Activated CD4-positive, alpha-beta memory T cell treated with anti-CD3 and anti-CD28 coated beads for 36 hours (primary cell): ENCODE data around the gene AMDHD2. TPM values are rescaled to one million over a fixed set of nuclear protein-coding genes. Genes with fewer than 3 reads are reported as not detected.

ENCODE experiments used
- CTCF ChIA-PET: fragments of 350-600 bp; sonication (Branson Sonifier 250); formaldehyde crosslinking; loops from one replicate; lab custom pipeline; 2021; ENCODE audit warnings: antibody characterized with exemption, inconsistent platforms; lab: Charles Lee
- POLR2A ChIA-PET: fragments of 350-600 bp; sonication (Branson Sonifier 250); formaldehyde crosslinking; loops from one replicate; lab custom pipeline; 2021; ENCODE audit warnings: antibody characterized with exemption; lab: Charles Lee
- DNase-seq: peaks from one replicate; pipeline ENCODE4 v3.0.0-alpha.2; 2020
- H3K27ac Mint-ChIP-seq: one replicate; pipeline ENCODE4 v1.8.0; 2021; ENCODE audit warnings: mixed read lengths
- H3K27me3 Mint-ChIP-seq: one replicate; pipeline ENCODE4 v1.8.0; 2021; ENCODE audit warnings: mixed read lengths
- H3K36me3 Mint-ChIP-seq: one replicate; pipeline ENCODE4 v1.8.0; 2021; ENCODE audit warnings: mixed read lengths
- H3K4me1 Mint-ChIP-seq: one replicate; pipeline ENCODE4 v1.8.0; 2021; ENCODE audit warnings: low read depth, mixed read lengths
- H3K4me3 Mint-ChIP-seq: one replicate; pipeline ENCODE4 v1.8.0; 2021; ENCODE audit warnings: mild to moderate bottlenecking, mixed read lengths
- H3K9me3 Mint-ChIP-seq: one replicate; pipeline ENCODE4 v1.8.0; 2021; ENCODE audit warnings: mixed read lengths
- intact Hi-C: fragments of 100-400 bp; cut with micrococcal nuclease; formaldehyde crosslinking; loops from one replicate; pipeline ENCODE4 v1.15.1; 2023
- total RNA-seq, 2 experiments: library from RNA; stranded (reverse); gene quantifications; one replicate each; pipeline ENCODE4 v1.2.3, GENCODE V29; 2021

AMDHD2 gene
- total RNA-seq, 2 experiments from 2014 or later: 28.3 to 30.5 TPM

- intact Hi-C loops: no loop called here
- no peak overlapping the region for H3K4me3 Mint-ChIP-seq
- H3K4me1 Mint-ChIP-seq: peaks cover 13% of the 10 kb centered on the region
- H3K9me3 Mint-ChIP-seq: no peaks in the 10 kb centered on the region
- H3K27me3 Mint-ChIP-seq: no peaks in the 10 kb centered on the region
- CTCF ChIA-PET: interaction anchor here (1.4 kb wide), 1 partner anchor 16 kb away, joined by 3 read pairs; no protein-coding TSS in a partner anchor
- H3K36me3 Mint-ChIP-seq: no peaks in the 10 kb centered on the region
- no peak overlapping the region for H3K27ac Mint-ChIP-seq
- no peak for DNase-seq
- POLR2A ChIA-PET: interaction anchor here (1.0 kb wide), 1 partner anchor 24 kb away, joined by 3 read pairs; no protein-coding TSS in a partner anchor
Observed at GRCh38 chr16:2484898-2485508, 35.2 kb upstream of the AMDHD2 start.

- Mint-ChIP-seq H3K36me3 (no peaks in the 10 kb centered on the region), H3K27ac (no peak overlapping the region), H3K9me3 (no peaks in the 10 kb centered on the region), H3K4me1 (peaks cover 13% of the 10 kb centered on the region), H3K27me3 (no peaks in the 10 kb centered on the region), H3K4me3 (no peak overlapping the region)
- intact Hi-C loops: loop anchor here (2.0 kb wide), 1 partner anchor 53 kb away; no protein-coding TSS in a partner anchor
- DNase-seq: no peak
- ChIA-PET CTCF (interaction anchor here (1.4 to 2.4 kb wide), 3 partner anchors 11 to 15 kb away, joined by 3 to 14 read pairs (median 8); partner anchors contain the start of gene TBC1D24), POLR2A (interaction anchor here (1.0 kb wide), 1 partner anchor 25 kb away, joined by 3 read pairs; no protein-coding TSS in a partner anchor)
Observed at GRCh38 chr16:2485811-2486507, 34.2 kb upstream of the AMDHD2 start.

- H3K4me3 Mint-ChIP-seq: peak overlapping the region; percentile 41
- peak overlapping the region; percentile 38 for H3K27ac Mint-ChIP-seq
- no peaks in the 10 kb centered on the region for H3K9me3 Mint-ChIP-seq
- DNase-seq: peak; percentile 89
- H3K27me3 Mint-ChIP-seq: no peaks in the 10 kb centered on the region
- no peaks in the 10 kb centered on the region for H3K36me3 Mint-ChIP-seq
- peaks cover 13% of the 10 kb centered on the region for H3K4me1 Mint-ChIP-seq
- POLR2A ChIA-PET: no interaction called here
- intact Hi-C loops: loop anchor here (1.0 to 2.0 kb wide), 2 partner anchors 54 to 147 kb away; partner anchors contain the start of gene ABCA3
- CTCF ChIA-PET: interaction anchor here (0.7 to 2.4 kb wide), 5 partner anchors 12 to 144 kb away, joined by 3 to 14 read pairs (median 3); partner anchors contain the start of genes TBC1D24 and TEDC2
Observed at GRCh38 chr16:2486645-2487516, 33.3 kb upstream of the AMDHD2 start.

- ChIA-PET CTCF (interaction anchor here (0.9 to 2.4 kb wide), 4 partner anchors 13 to 236 kb away, joined by 3 to 14 read pairs (median 6); partner anchors contain the start of genes ECI1, TBC1D24 and TEDC2), POLR2A (no interaction called here)
- peak overlapping the region; percentile 38 for H3K27ac Mint-ChIP-seq
- no peaks in the 10 kb centered on the region for H3K27me3 Mint-ChIP-seq
- no peak for DNase-seq
- intact Hi-C loops: loop anchor here (1.0 to 2.0 kb wide), 2 partner anchors 55 to 147 kb away; partner anchors contain the start of gene ABCA3
- no peaks in the 10 kb centered on the region for H3K9me3 Mint-ChIP-seq
- H3K4me1 Mint-ChIP-seq: peaks cover 13% of the 10 kb centered on the region
- peak overlapping the region; percentile 41 for H3K4me3 Mint-ChIP-seq
- H3K36me3 Mint-ChIP-seq: no peaks in the 10 kb centered on the region
Observed at GRCh38 chr16:2487517-2487842, 32.7 kb upstream of the AMDHD2 start.

GRCh38 chr16:2487903-2488531 lies 32.2 kb upstream of the AMDHD2 start:
- H3K4me3 Mint-ChIP-seq: no peak overlapping the region
- peaks cover 13% of the 10 kb centered on the region for H3K4me1 Mint-ChIP-seq
- no peak overlapping the region for H3K27ac Mint-ChIP-seq
- H3K36me3 Mint-ChIP-seq: no peaks in the 10 kb centered on the region
- CTCF ChIA-PET: interaction anchor here (0.9 to 2.4 kb wide), 3 partner anchors 13 to 236 kb away, joined by 3 to 14 read pairs (median 8); partner anchors contain the start of genes ECI1 and TBC1D24
- H3K9me3 Mint-ChIP-seq: no peaks in the 10 kb centered on the region
- no peaks in the 10 kb centered on the region for H3K27me3 Mint-ChIP-seq
- DNase-seq: no peak
- intact Hi-C loops: loop anchor here (1.0 to 2.0 kb wide), 2 partner anchors 55 to 148 kb away; partner anchors contain the start of gene ABCA3
- POLR2A ChIA-PET: no interaction called here

- Mint-ChIP-seq H3K36me3 (no peaks in the 10 kb centered on the region), H3K9me3 (no peaks in the 10 kb centered on the region), H3K27ac (no peak overlapping the region), H3K4me3 (no peak overlapping the region), H3K27me3 (no peaks in the 10 kb centered on the region), H3K4me1 (peaks cover 13% of the 10 kb centered on the region)
- intact Hi-C loops: no loop called here
- ChIA-PET POLR2A (no interaction called here), CTCF (no interaction called here)
- DNase-seq: no peak
Observed at GRCh38 chr16:2489581-2489980, 30.6 kb upstream of the AMDHD2 start.

GRCh38 chr16:2490190-2491105 lies 29.7 kb upstream of the AMDHD2 start:
- POLR2A ChIA-PET: no interaction called here
- H3K27ac Mint-ChIP-seq: no peak overlapping the region
- no peaks in the 10 kb centered on the region for H3K36me3 Mint-ChIP-seq
- peaks cover 13% of the 10 kb centered on the region for H3K4me1 Mint-ChIP-seq
- CTCF ChIA-PET: no interaction called here
- no peaks in the 10 kb centered on the region for H3K27me3 Mint-ChIP-seq
- no peak for DNase-seq
- H3K9me3 Mint-ChIP-seq: no peaks in the 10 kb centered on the region
- intact Hi-C loops: no loop called here
- H3K4me3 Mint-ChIP-seq: no peak overlapping the region

GRCh38 chr16:2492292-2492691 lies 27.9 kb upstream of the AMDHD2 start:
- no peaks in the 10 kb centered on the region for H3K27me3 Mint-ChIP-seq
- H3K4me1 Mint-ChIP-seq: peaks cover 4% of the 10 kb centered on the region
- no peak overlapping the region for H3K27ac Mint-ChIP-seq
- DNase-seq: no peak
- no peaks in the 10 kb centered on the region for H3K9me3 Mint-ChIP-seq
- intact Hi-C loops: no loop called here
- no peaks in the 10 kb centered on the region for H3K36me3 Mint-ChIP-seq
- H3K4me3 Mint-ChIP-seq: no peak overlapping the region
- ChIA-PET POLR2A (no interaction called here), CTCF (interaction anchor here (1.5 kb wide), 1 partner anchor 9 kb away, joined by 6 read pairs; no protein-coding TSS in a partner anchor)

GRCh38 chr16:2493605-2494004 lies 26.6 kb upstream of the AMDHD2 start:
- POLR2A ChIA-PET: no interaction called here
- DNase-seq: no peak
- Mint-ChIP-seq H3K27ac (no peak overlapping the region), H3K4me1 (no peaks in the 10 kb centered on the region), H3K9me3 (no peaks in the 10 kb centered on the region), H3K36me3 (no peaks in the 10 kb centered on the region), H3K27me3 (no peaks in the 10 kb centered on the region), H3K4me3 (no peak overlapping the region)
- intact Hi-C loops: no loop called here
- CTCF ChIA-PET: interaction anchor here (1.6 kb wide), 1 partner anchor 353 kb away, joined by 3 read pairs; no protein-coding TSS in a partner anchor

- Mint-ChIP-seq H3K36me3 (no peaks in the 10 kb centered on the region), H3K27ac (no peak overlapping the region), H3K4me1 (no peaks in the 10 kb centered on the region), H3K4me3 (no peak overlapping the region), H3K27me3 (no peaks in the 10 kb centered on the region), H3K9me3 (no peaks in the 10 kb centered on the region)
- ChIA-PET POLR2A (no interaction called here), CTCF (interaction anchor here (1.6 kb wide), 1 partner anchor 354 kb away, joined by 3 read pairs; no protein-coding TSS in a partner anchor)
- intact Hi-C loops: no loop called here
- no peak for DNase-seq
Observed at GRCh38 chr16:2494616-2495015, 25.6 kb upstream of the AMDHD2 start.
